ENCODE measurements around the gene DGKE.

GRCh38 chr17:56833057-56833808 is 718 bp upstream of the DGKE start:
- TF ChIP-seq CTCF (IDR thresholded peaks at IDR 0.05; ENCODE audit: extremely low read depth in 1 of 2, insufficient read depth in 1 of 2, low read depth in 1 of 2, low read length in 2 of 2) (no peak), POLR2A (IDR thresholded peaks at IDR 0.05; ENCODE audit: low read depth, low read length) (no peak), JUN (IDR thresholded peaks at IDR 0.05; ENCODE audit: borderline replicate concordance, insufficient read depth, insufficient read length, low read depth) (no peak)

Data from endothelial cell of umbilical vein (primary cell).